Right lobe of liver (tissue), 4 donors: Measurements from ENCODE around the gene AKT1S1.

Experiments
- POLR2A ChIP-seq: fragments of 450-650 bp; IDR thresholded peaks from one replicate; pipeline ENCODE4 v1.6.1; 2017; ENCODE audit warnings: antibody characterized with exemption, mild to moderate bottlenecking
- TF ChIP-seq, protein P1 (sequence below), 4 donors: fragments of 200-600 bp in 3 of 4; fragments of 450-650 bp in 1 of 4; IDR thresholded peaks; one replicate each; pipeline versions ENCODE4 v1.5.1 to v1.8.0; 2016 to 2022; ENCODE audit warnings: antibody characterized with exemption in 4 of 4, mild to moderate bottlenecking in 2 of 4
- donor health status: DM: no; HTN: no; CAD: no.
- donor health status: DM: no; HTN: no; CAD: no.
- donor health status: DM: no; HTN: yes; CAD: no.

DNA sequence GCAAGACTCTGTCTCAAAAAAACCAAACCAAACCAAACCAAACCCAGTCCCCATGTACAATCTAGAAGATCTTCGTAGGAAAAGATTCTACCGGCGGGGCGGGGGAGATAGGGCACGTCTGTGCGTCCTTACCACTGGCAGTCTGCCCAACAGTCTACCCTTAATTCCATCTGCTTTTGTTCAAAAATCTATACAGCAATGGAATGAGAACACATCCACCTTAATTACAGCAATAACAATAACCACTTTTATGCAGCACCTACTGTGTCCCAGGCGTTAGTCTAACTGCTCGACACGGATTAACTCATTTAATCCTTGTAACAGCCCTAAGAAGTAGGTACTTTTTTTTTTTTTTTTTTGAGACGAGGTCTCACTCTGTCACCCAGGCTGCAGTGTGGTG lies 49.4 kb upstream of the AKT1S1 start:
- TF ChIP-seq, protein P1, sequence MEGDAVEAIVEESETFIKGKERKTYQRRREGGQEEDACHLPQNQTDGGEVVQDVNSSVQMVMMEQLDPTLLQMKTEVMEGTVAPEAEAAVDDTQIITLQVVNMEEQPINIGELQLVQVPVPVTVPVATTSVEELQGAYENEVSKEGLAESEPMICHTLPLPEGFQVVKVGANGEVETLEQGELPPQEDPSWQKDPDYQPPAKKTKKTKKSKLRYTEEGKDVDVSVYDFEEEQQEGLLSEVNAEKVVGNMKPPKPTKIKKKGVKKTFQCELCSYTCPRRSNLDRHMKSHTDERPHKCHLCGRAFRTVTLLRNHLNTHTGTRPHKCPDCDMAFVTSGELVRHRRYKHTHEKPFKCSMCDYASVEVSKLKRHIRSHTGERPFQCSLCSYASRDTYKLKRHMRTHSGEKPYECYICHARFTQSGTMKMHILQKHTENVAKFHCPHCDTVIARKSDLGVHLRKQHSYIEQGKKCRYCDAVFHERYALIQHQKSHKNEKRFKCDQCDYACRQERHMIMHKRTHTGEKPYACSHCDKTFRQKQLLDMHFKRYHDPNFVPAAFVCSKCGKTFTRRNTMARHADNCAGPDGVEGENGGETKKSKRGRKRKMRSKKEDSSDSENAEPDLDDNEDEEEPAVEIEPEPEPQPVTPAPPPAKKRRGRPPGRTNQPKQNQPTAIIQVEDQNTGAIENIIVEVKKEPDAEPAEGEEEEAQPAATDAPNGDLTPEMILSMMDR (IDR thresholded peaks at IDR 0.05): no peak
- TF ChIP-seq POLR2A: no peak
